ENCODE data around the gene RWDD2A. TPM values are rescaled to one million over a fixed set of nuclear protein-coding genes. Genes with fewer than 3 reads are reported as not detected.
A peak's percentile ranks its signal among the peaks of the same experiment; 100 is the strongest.
"Not testable (repeated sequence)": the region's sequence is repeated elsewhere in the genome, so short reads cannot be mapped to it uniquely, and the experiment has no call there.

Gene RWDD2A
- total RNA-seq, 2 donors from 2014 or later: 4.3 to 7.0 TPM

- H3K4me1 ChIP-seq (ENCODE audit: control insufficient read depth in 1 of 2, low read depth in 2 of 2): peaks cover 12 to 25% of the 10 kb centered on the region in 2 donors
- H3K36me3 ChIP-seq: no peaks in the 10 kb centered on the region
- ATAC-seq (ENCODE audit: insufficient number of reproducible peaks, low FRiP score, low read depth) (no peak), DNase-seq (ENCODE audit: low spot score) (no peak)
- no peak overlapping the region for H3K27ac ChIP-seq
- no peaks in the 10 kb centered on the region for H3K27me3 ChIP-seq (replicated peaks; ENCODE audit: insufficient read depth)
- no peaks in the 10 kb centered on the region for H3K9me3 ChIP-seq
- TF ChIP-seq CTCF (IDR thresholded peaks at IDR 0.05): no peak
- H3K4me3 ChIP-seq: no peak overlapping the region
Observed at GRCh38 chr6:83188501-83188900, 4.7 kb upstream of the RWDD2A start.

GRCh38 chr6:83190626-83191025, 2.5 kb upstream of the RWDD2A start:
- H3K4me1 ChIP-seq (ENCODE audit: control insufficient read depth in 1 of 2, low read depth in 2 of 2): peaks cover 17 to 36% of the 10 kb centered on the region in 2 donors
- H3K9me3 ChIP-seq: no peaks in the 10 kb centered on the region
- H3K36me3 ChIP-seq: no peaks in the 10 kb centered on the region
- DNase-seq (ENCODE audit: low spot score): no peak
- TF ChIP-seq CTCF (IDR thresholded peaks at IDR 0.05): no peak
- H3K27ac ChIP-seq: no peak overlapping the region
- H3K27me3 ChIP-seq (replicated peaks; ENCODE audit: insufficient read depth): no peaks in the 10 kb centered on the region
- ATAC-seq (ENCODE audit: insufficient number of reproducible peaks, low FRiP score, low read depth): no peak
- H3K4me3 ChIP-seq: no peak overlapping the region

GRCh38 chr6:83191974-83192373, 1.2 kb upstream of the RWDD2A start:
- not testable (repeated sequence) for H3K27ac ChIP-seq; H3K9me3 ChIP-seq; H3K27me3 ChIP-seq (replicated peaks; ENCODE audit: insufficient read depth); DNase-seq (ENCODE audit: low spot score); ATAC-seq (ENCODE audit: insufficient number of reproducible peaks, low FRiP score, low read depth); H3K36me3 ChIP-seq
- H3K4me3 ChIP-seq: peak overlapping the region; percentile 88
- peaks cover 17 to 36% of the 10 kb centered on the region in 2 donors for H3K4me1 ChIP-seq (ENCODE audit: control insufficient read depth in 1 of 2, low read depth in 2 of 2)

GRCh38 chr6:83192456-83192855, 701 bp upstream of the RWDD2A start:
- Histone ChIP-seq H3K4me1 (ENCODE audit: control insufficient read depth in 1 of 2, low read depth in 2 of 2) (peaks cover 17 to 36% of the 10 kb centered on the region in 2 donors), H3K9me3 (no peaks in the 10 kb centered on the region), H3K27ac (peak overlapping the region; percentile 80 to 85), H3K4me3 (peak overlapping the region; percentile 88), H3K36me3 (no peaks in the 10 kb centered on the region), H3K27me3 (replicated peaks; ENCODE audit: insufficient read depth) (no peaks in the 10 kb centered on the region)
- ATAC-seq (ENCODE audit: insufficient number of reproducible peaks, low FRiP score, low read depth) (no peak), DNase-seq (ENCODE audit: low spot score) (no peak)
- TF ChIP-seq CTCF (IDR thresholded peaks at IDR 0.05): no peak

- Histone ChIP-seq H3K4me3 (peak overlapping the region; percentile 88), H3K27ac (peak overlapping the region; percentile 80 to 85), H3K27me3 (replicated peaks; ENCODE audit: insufficient read depth) (no peaks in the 10 kb centered on the region), H3K36me3 (no peaks in the 10 kb centered on the region), H3K4me1 (ENCODE audit: control insufficient read depth in 1 of 2, low read depth in 2 of 2) (peaks cover 17 to 36% of the 10 kb centered on the region in 2 donors), H3K9me3 (no peaks in the 10 kb centered on the region)
- no peak for DNase-seq (ENCODE audit: low spot score)
- peak; percentile 25 for ATAC-seq (ENCODE audit: insufficient number of reproducible peaks, low FRiP score, low read depth)
- TF ChIP-seq CTCF (IDR thresholded peaks at IDR 0.05): no peak
Observed at GRCh38 chr6:83193747-83194566, 800 bp downstream of the RWDD2A start.
